SK-N-SH (cell line): ENCODE measurements around the gene THBS1. TPM values are rescaled to one million over a fixed set of nuclear protein-coding genes. Genes with fewer than 3 reads are reported as not detected.

Experiments
- CTCF ChIA-PET: fragments of 300-600, 350-600 bp; formaldehyde crosslinking; extraction: SDS; loops from one replicate; lab custom pipeline; 2021; lab: Yijun Ruan, JAX
- POLR2A ChIA-PET: fragments of 350-600 bp; sonication (Branson Sonifier 250); formaldehyde crosslinking; extraction: SDS; loops from one replicate; lab custom pipeline; 2020; ENCODE audit warnings: antibody characterized with exemption, inconsistent platforms; lab: Yijun Ruan, JAX
- DNase-seq: peaks from one replicate; pipeline ENCODE4 v3.0.0; 2012
- H2AFZ ChIP-seq: fragments of 200-600 bp; sonication (generic); 2 replicates; pipeline ENCODE4 v1.8.1; 2016; ENCODE audit warnings: antibody characterized with exemption, mild to moderate bottlenecking, low read depth
- H3F3A ChIP-seq: fragments of 200-600 bp; sonication (generic); replicated peaks from 2 replicates; pipeline ENCODE3; 2016; ENCODE audit warnings: antibody characterized with exemption, mild to moderate bottlenecking; ENCODE audit not compliant: insufficient read depth
- H3K27ac ChIP-seq, 2 experiments: fragments of 200-500 bp in 1 of 2; fragments of 200-600 bp in 1 of 2; sonication (Bioruptor generic) in 1 of 2; sonication (generic), shearing (Covaris generic) in 1 of 2; 2 replicates each; pipeline versions ENCODE4 v1.5.1 to v1.6.1; 2014 to 2016; ENCODE audit warnings: low read depth in 2 of 2, inconsistent platforms in 1 of 2, low read length in 1 of 2, mild to moderate bottlenecking in 1 of 2, mixed read lengths in 1 of 2
- H3K27me3 ChIP-seq: fragments of 200-600 bp; sonication (generic), shearing (Covaris generic); 2 replicates; pipeline ENCODE4 v1.6.1; 2016; ENCODE audit warnings: mixed run types; ENCODE audit not compliant: insufficient read depth
- H3K36me3 ChIP-seq, 2 experiments: fragments of 200-500 bp in 1 of 2; fragments of 200-600 bp in 1 of 2; sonication (Bioruptor generic) in 1 of 2; sonication (generic) in 1 of 2; replicated peaks in 1 of 2; 2 replicates each; pipeline versions ENCODE3 to v1.5.1; 2014 to 2016; ENCODE audit warnings: low read length in 1 of 2, mild to moderate bottlenecking in 1 of 2; ENCODE audit not compliant: insufficient read depth in 2 of 2, control insufficient read depth in 1 of 2
- H3K4me1 ChIP-seq, 2 experiments: fragments of 200-500 bp in 1 of 2; fragments of 200-600 bp in 1 of 2; sonication (Bioruptor generic) in 1 of 2; sonication (generic), shearing (Covaris generic) in 1 of 2; 2 replicates each; pipeline versions ENCODE4 v1.5.1 to v1.6.1; 2014 to 2016; ENCODE audit warnings: low read depth in 1 of 2, low read length in 1 of 2, mixed run types in 1 of 2; ENCODE audit not compliant: insufficient read depth in 2 of 2, control insufficient read depth in 1 of 2
- H3K4me2 ChIP-seq: fragments of 200-600 bp; sonication (generic), shearing (Covaris generic); 2 replicates; pipeline ENCODE4 v1.6.1; 2017; ENCODE audit warnings: mixed run types
- H3K4me3 ChIP-seq, 2 experiments: fragments of 200-500 bp in 1 of 2; fragments of 200-600 bp in 1 of 2; sonication (Bioruptor generic) in 1 of 2; sonication (generic), shearing (Covaris generic) in 1 of 2; 2 replicates each; pipeline versions ENCODE4 v1.5.1 to v1.8.1; 2014 to 2016; ENCODE audit warnings: low read depth in 2 of 2, inconsistent platforms in 1 of 2, low read length in 1 of 2, mild to moderate bottlenecking in 1 of 2, mixed read lengths in 1 of 2, moderate library complexity in 1 of 2
- H3K79me2 ChIP-seq: fragments of 200-600 bp; sonication (generic); 2 replicates; pipeline ENCODE4 v1.8.1; 2017; ENCODE audit warnings: mild to moderate bottlenecking; ENCODE audit not compliant: insufficient read depth
- H3K9ac ChIP-seq: fragments of 200-600 bp; sonication (generic); 2 replicates; pipeline ENCODE4 v1.6.1; 2017; ENCODE audit warnings: mixed run types
- H3K9me2 ChIP-seq: fragments of 200-600 bp; sonication (generic); 2 replicates; pipeline ENCODE4 v1.6.1; 2017; ENCODE audit warnings: mixed run types
- H3K9me3 ChIP-seq: fragments of 200-600 bp; sonication (generic); 2 replicates; pipeline ENCODE4 v1.6.1; 2017; ENCODE audit warnings: mixed run types, mild to moderate bottlenecking, moderate library complexity
- H4K20me1 ChIP-seq: fragments of 200-600 bp; sonication (generic); 2 replicates; pipeline ENCODE4 v1.6.1; 2017; ENCODE audit warnings: mild to moderate bottlenecking, mixed run types; ENCODE audit not compliant: insufficient read depth
- EP300 ChIP-seq, 2 experiments: IDR thresholded peaks; 2 replicates each; pipeline versions ENCODE4 v1.4.0 to v1.6.1; 2012; ENCODE audit warnings: borderline replicate concordance in 1 of 2, low read depth in 1 of 2, low read length in 1 of 2
- EZH2phosphoT487 ChIP-seq: fragments of 200-600 bp; sonication (generic); IDR thresholded peaks from 2 replicates; pipeline ENCODE4 v1.6.1; 2017; ENCODE audit warnings: low read depth, mixed run types, mild to moderate bottlenecking, antibody characterized with exemption, moderate library complexity, borderline replicate concordance
- FOSL2 ChIP-seq: IDR thresholded peaks from 2 replicates; pipeline ENCODE4 v1.4.0; 2012; ENCODE audit warnings: low read depth, mild to moderate bottlenecking, moderate library complexity, borderline replicate concordance
- FOXJ3 ChIP-seq: sonication (generic); formaldehyde crosslinking; IDR thresholded peaks from 2 replicates; pipeline ENCODE4 v1.5.1; 2020; ENCODE audit warnings: mild to moderate bottlenecking, missing genetic modification reagents
- FOXM1 ChIP-seq: IDR thresholded peaks from 2 replicates; pipeline ENCODE4 v1.4.0; 2012; ENCODE audit warnings: low read depth, mild to moderate bottlenecking
- MXI1 ChIP-seq: IDR thresholded peaks from 2 replicates; pipeline ENCODE4 v1.6.1; 2012; ENCODE audit warnings: mild to moderate bottlenecking, low read depth, low read length, improper control_type of control experiment
- NRF1 ChIP-seq: IDR thresholded peaks from 2 replicates; pipeline ENCODE4 v1.6.1; 2012; ENCODE audit warnings: low read depth, mild to moderate bottlenecking, low read length
- POLR2AphosphoS5 ChIP-seq: IDR thresholded peaks from 2 replicates; pipeline ENCODE4 v1.6.1; 2012; ENCODE audit warnings: low read depth, low read length
- TCF12 ChIP-seq: IDR thresholded peaks from 2 replicates; pipeline ENCODE4 v1.4.0; 2012
- USF2 ChIP-seq: fragments of 150-350 bp; IDR thresholded peaks from 2 replicates; pipeline ENCODE4 v1.6.1; 2017; ENCODE audit warnings: antibody characterized with exemption, low read length, low read depth, borderline replicate concordance
- YY1 ChIP-seq: IDR thresholded peaks from 2 replicates; pipeline ENCODE4 v1.4.0; 2012; ENCODE audit warnings: low read depth, mild to moderate bottlenecking
- WGBS: methylation state at CpG from one replicate; pipeline ENCODE4 v1.1.6; 2017; ENCODE audit warnings: low lambda C conversion rate; 5-methylcytosine and 5-hydroxymethylcytosine counted together
- polyA plus RNA-seq, 3 experiments: library from polyadenylated mRNA; depleted of rRNA; stranded (reverse); fragments of >200 nt; gene quantifications; 2 replicates each; pipeline ENCODE4 v1.2.3, GENCODE V29; 2012
- TF ChIP-seq, protein P1 (sequence below): IDR thresholded peaks from 2 replicates; pipeline ENCODE4 v1.4.0; 2012; ENCODE audit warnings: low read depth, borderline replicate concordance
- TF ChIP-seq, protein P2 (sequence below): IDR thresholded peaks from 2 replicates; pipeline ENCODE4 v1.4.0; 2012; ENCODE audit warnings: low read depth
- TF ChIP-seq, protein P3 (sequence below): IDR thresholded peaks from 2 replicates; pipeline ENCODE4 v1.6.1; 2012; ENCODE audit warnings: mild to moderate bottlenecking, low read depth, low read length, moderate library complexity
- TF ChIP-seq, protein P4 (sequence below): IDR thresholded peaks from 2 replicates; pipeline ENCODE4 v1.4.0; 2012; ENCODE audit warnings: low read depth, borderline replicate concordance

Gene THBS1
- polyA plus RNA-seq, 1 of the 3 experiments (the other 2 are of a cell fraction): 117 TPM

GRCh38 chr15:39573844-39574243 is 7.0 kb upstream of the THBS1 start (continued):
- TF ChIP-seq, protein P1, sequence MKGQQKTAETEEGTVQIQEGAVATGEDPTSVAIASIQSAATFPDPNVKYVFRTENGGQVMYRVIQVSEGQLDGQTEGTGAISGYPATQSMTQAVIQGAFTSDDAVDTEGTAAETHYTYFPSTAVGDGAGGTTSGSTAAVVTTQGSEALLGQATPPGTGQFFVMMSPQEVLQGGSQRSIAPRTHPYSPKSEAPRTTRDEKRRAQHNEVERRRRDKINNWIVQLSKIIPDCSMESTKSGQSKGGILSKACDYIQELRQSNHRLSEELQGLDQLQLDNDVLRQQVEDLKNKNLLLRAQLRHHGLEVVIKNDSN: no peak
- TF ChIP-seq POLR2AphosphoS5 (0 out of 2 replicates have a peak, but pooled peaks have one; percentile 29), FOSL2 (peak; percentile 29; the same call in 1 of the 2 replicates), YY1 (no peak), TCF12 (peak; percentile 87), FOXM1 (0 out of 2 replicates have a peak, but pooled peaks have one; percentile 53), EP300 (IDR thresholded peaks at IDR 0.05; ENCODE audit: borderline replicate concordance in 1 of 2, low read depth in 1 of 2, low read length in 1 of 2) (peak in 1 of 2 experiments; percentile 71; a peak in 2 of 4 replicates), EZH2phosphoT487 (no peak), FOXJ3 (CRISPR knock-in tag) (no peak), NRF1 (no peak), MXI1 (no peak)
- TF ChIP-seq, protein P2, sequence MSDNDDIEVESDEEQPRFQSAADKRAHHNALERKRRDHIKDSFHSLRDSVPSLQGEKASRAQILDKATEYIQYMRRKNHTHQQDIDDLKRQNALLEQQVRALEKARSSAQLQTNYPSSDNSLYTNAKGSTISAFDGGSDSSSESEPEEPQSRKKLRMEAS: peak; percentile 46
- TF ChIP-seq, protein P3, sequence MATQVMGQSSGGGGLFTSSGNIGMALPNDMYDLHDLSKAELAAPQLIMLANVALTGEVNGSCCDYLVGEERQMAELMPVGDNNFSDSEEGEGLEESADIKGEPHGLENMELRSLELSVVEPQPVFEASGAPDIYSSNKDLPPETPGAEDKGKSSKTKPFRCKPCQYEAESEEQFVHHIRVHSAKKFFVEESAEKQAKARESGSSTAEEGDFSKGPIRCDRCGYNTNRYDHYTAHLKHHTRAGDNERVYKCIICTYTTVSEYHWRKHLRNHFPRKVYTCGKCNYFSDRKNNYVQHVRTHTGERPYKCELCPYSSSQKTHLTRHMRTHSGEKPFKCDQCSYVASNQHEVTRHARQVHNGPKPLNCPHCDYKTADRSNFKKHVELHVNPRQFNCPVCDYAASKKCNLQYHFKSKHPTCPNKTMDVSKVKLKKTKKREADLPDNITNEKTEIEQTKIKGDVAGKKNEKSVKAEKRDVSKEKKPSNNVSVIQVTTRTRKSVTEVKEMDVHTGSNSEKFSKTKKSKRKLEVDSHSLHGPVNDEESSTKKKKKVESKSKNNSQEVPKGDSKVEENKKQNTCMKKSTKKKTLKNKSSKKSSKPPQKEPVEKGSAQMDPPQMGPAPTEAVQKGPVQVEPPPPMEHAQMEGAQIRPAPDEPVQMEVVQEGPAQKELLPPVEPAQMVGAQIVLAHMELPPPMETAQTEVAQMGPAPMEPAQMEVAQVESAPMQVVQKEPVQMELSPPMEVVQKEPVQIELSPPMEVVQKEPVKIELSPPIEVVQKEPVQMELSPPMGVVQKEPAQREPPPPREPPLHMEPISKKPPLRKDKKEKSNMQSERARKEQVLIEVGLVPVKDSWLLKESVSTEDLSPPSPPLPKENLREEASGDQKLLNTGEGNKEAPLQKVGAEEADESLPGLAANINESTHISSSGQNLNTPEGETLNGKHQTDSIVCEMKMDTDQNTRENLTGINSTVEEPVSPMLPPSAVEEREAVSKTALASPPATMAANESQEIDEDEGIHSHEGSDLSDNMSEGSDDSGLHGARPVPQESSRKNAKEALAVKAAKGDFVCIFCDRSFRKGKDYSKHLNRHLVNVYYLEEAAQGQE: peak; percentile 72; the same call in 1 of the 2 replicates
- TF ChIP-seq, protein P4, sequence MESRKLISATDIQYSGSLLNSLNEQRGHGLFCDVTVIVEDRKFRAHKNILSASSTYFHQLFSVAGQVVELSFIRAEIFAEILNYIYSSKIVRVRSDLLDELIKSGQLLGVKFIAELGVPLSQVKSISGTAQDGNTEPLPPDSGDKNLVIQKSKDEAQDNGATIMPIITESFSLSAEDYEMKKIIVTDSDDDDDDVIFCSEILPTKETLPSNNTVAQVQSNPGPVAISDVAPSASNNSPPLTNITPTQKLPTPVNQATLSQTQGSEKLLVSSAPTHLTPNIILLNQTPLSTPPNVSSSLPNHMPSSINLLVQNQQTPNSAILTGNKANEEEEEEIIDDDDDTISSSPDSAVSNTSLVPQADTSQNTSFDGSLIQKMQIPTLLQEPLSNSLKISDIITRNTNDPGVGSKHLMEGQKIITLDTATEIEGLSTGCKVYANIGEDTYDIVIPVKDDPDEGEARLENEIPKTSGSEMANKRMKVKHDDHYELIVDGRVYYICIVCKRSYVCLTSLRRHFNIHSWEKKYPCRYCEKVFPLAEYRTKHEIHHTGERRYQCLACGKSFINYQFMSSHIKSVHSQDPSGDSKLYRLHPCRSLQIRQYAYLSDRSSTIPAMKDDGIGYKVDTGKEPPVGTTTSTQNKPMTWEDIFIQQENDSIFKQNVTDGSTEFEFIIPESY: no peak

DNA sequence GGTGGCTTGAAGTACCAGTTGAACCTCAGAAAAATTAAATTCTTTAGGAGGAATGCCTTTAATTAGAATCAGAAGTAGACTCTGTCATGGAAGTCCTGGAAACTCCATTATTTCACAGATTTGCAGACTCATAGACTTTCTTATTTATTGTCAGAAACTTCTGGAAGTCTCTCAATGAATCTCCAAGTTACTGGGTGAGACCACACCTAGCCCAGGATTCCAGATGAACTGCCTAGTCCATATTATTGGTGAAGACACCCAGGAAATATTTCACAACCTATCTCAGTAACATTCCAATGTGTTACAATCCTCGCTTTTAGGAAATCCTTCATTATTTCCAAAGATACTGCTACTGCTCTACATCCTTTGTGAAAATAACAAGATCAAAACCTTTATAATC is 6.5 kb upstream of the THBS1 start:
- no peaks in the 10 kb centered on the region for H3K36me3 ChIP-seq
- 100% methylated on average over 1 of the region's 1 CpG for WGBS
- no peaks in the 10 kb centered on the region for H3K9me3 ChIP-seq
- no peaks in the 10 kb centered on the region for H3K9me2 ChIP-seq
- no peaks in the 10 kb centered on the region for H3K27me3 ChIP-seq
- H3K27ac ChIP-seq: peak overlapping the region; percentile 50 to 84; a peak in 3 of 4 replicates
- H3K4me1 ChIP-seq: peaks cover 0 to 8% of the 10 kb centered on the region in 2 experiments
- DNase-seq: no peak
- peaks cover 13% of the 10 kb centered on the region for H3F3A ChIP-seq
- H3K79me2 ChIP-seq: no peaks in the 10 kb centered on the region
- H4K20me1 ChIP-seq: no peaks in the 10 kb centered on the region
- H3K9ac ChIP-seq: no peak overlapping the region
- TF ChIP-seq USF2: no peak
- TF ChIP-seq, all 33 proteins: peak for 0
- POLR2A ChIA-PET: no interaction called here
- CTCF ChIA-PET: no interaction called here
- peak overlapping the region; percentile 58; the same call in 1 of the 2 replicates for H3K4me2 ChIP-seq
- H2AFZ ChIP-seq: no peak overlapping the region
- H3K4me3 ChIP-seq: no peak overlapping the region
